Heart left ventricle (tissue), 16 donors: ENCODE results near the gene RNH1. TPM values are rescaled to one million over a fixed set of nuclear protein-coding genes. Genes with fewer than 3 reads are reported as not detected.

Experiments
- ATAC-seq, 4 donors: fragments of 200-7000 bp; cut with Tn5 transposase; one replicate each; pipeline ENCODE4 v1.9.1; 2020 to 2022; ENCODE audit warnings: moderate library complexity in 4 of 4, mild to moderate bottlenecking in 3 of 4, moderate number of reproducible peaks in 1 of 4
- DNase-seq, 5 donors: peaks; one replicate each; pipeline ENCODE4 v3.0.0-alpha.2; 2020
- H3K27ac ChIP-seq, 12 donors: fragments of 200-600 bp; sonication (generic) in 4 of 12; one replicate each; pipeline versions ENCODE4 v1.5.0 to v1.8.0; 2016 to 2022; ENCODE audit warnings: mild to moderate bottlenecking in 2 of 12
- H3K27me3 ChIP-seq, 9 donors: fragments of 200-600 bp; sonication (generic) in 2 of 9; one replicate each; pipeline versions ENCODE4 v1.5.1 to v1.8.0; 2016 to 2022; ENCODE audit warnings: mild to moderate bottlenecking in 3 of 9
- H3K36me3 ChIP-seq, 9 donors: fragments of 200-600 bp; sonication (generic) in 2 of 9; one replicate each; pipeline versions ENCODE4 v1.5.0 to v1.8.0; 2018 to 2022; ENCODE audit warnings: mild to moderate bottlenecking in 2 of 9
- H3K4me1 ChIP-seq, 12 donors: fragments of 200-600 bp; sonication (generic) in 4 of 12; one replicate each; pipeline versions ENCODE4 v1.5.0 to v1.8.0; 2016 to 2022; ENCODE audit warnings: mild to moderate bottlenecking in 3 of 12
- H3K4me3 ChIP-seq, 12 donors: fragments of 200-600 bp; sonication (generic) in 4 of 12; one replicate each; pipeline versions ENCODE4 v1.5.0 to v1.8.0; 2017 to 2022; ENCODE audit warnings: mild to moderate bottlenecking in 9 of 12, moderate library complexity in 4 of 12
- H3K9me3 ChIP-seq, 12 donors: fragments of 200-600 bp; sonication (generic) in 4 of 12; one replicate each; pipeline versions ENCODE4 v1.5.0 to v1.8.0; 2016 to 2022; ENCODE audit warnings: mild to moderate bottlenecking in 1 of 12
- POLR2A ChIP-seq, 2 donors: fragments of 450-650 bp; IDR thresholded peaks; one replicate each; pipeline ENCODE4 v1.6.1; 2017; ENCODE audit warnings: antibody characterized with exemption in 2 of 2, mild to moderate bottlenecking in 2 of 2, moderate library complexity in 2 of 2
- WGBS, 4 donors: extraction: QIAGEN DNeasy Blood & Tissue Kit in 2 of 4; methylation state at CpG; one replicate each; pipeline versions ENCODE4 v1.1.5 to v1.1.7; 2013 to 2018; 5-methylcytosine and 5-hydroxymethylcytosine counted together
- intact Hi-C, 10 donors: fragments of 100-400 bp; cut with DNase I; formaldehyde crosslinking; loops; one replicate each; pipeline versions ENCODE4 v1.11.1 to v1.14.2; 2022
- polyA plus RNA-seq, 2 donors: library from polyadenylated mRNA; stranded (reverse); fragments of 200-250 nt; gene quantifications; one replicate each; pipeline ENCODE4 v1.2.3, GENCODE V29; 2013
- total RNA-seq, 9 donors: library from RNA; depleted of rRNA in 2 of 9; stranded (reverse); fragments of >200 nt in 2 of 9; fragmentation: NEBNext Ultra II Directional in 3 of 9; extraction: Animal tissue kit (Norgen Biotek cat#: 25700) in 3 of 9; gene quantifications; one replicate each; pipeline versions ENCODE4 v1.1.0 to v1.2.4, GENCODE V29; 2016 to 2023
- TF ChIP-seq, protein P1 (sequence below), 12 donors: fragments of 200-600 bp; sonication (generic) in 4 of 12; IDR thresholded peaks; one replicate each; pipeline versions ENCODE4 v1.5.0 to v1.8.0; 2018 to 2022; ENCODE audit warnings: antibody characterized with exemption in 12 of 12, mild to moderate bottlenecking in 5 of 12
- donor health status: ischemic (EF 13 %, LVEDD 7.1; RV severe dilation, severe dysfunction).
- donor health status: healthy with polysubstance abuse.
- donor health status: DM: no; HTN: yes; CAD: no.
- donor health status: DM: no; HTN: no; CAD: no.
- donor health status: ischemic (EF 25% LVEDD 6.9; RV normal size, moderate dysfunction).
- donor health status: ischemic (EF 25% LVEDD 5.7; RV mildly dilated, moderate dysfunction).
- donor health status: healthy.
- donor health status: DM: yes; HTN: yes; CAD: no.
- donor health status: ischemic (EF 35%, LVEDD 5.7; RV mildly dilated, moderate dysfunction).
- donor health status: nonischemic (EF 11% LVEDD 7.7; RV severe dilation, severe dysfunction).
- donor health status: DM: yes; HTN: yes; CAD: no.
- donor health status: PGD.
- donor health status: ischemic (EF 29% LVEDD 5.4; RV normal size, mild dysfunction).
- donor health status: nonischemic (EF 23%, LVEDD 6.1; RV moderate dilation, normal function).

Gene RNH1
- total and polyA plus RNA-seq, 11 donors: 58.2 to 247 (median 158) TPM

DNA sequence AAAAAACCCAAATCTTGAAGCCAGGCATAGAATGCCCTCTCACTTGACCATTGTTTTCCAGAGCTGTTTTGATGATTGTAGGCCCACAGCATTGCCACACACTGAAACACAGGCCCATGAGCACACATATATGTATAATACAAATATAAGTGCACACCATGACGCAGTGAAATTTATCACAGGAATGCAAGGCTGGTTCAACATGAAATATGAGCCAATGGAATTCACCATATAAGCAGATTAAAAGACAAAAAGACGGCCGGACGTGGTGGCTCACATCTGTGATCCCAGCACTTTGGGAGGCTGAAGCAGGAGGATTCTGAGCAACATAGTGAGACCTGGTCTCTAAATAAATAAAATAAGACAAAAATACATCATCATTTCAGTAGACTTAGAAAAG is 9.4 kb upstream of the RNH1 start:
- WGBS, 4 donors: 95 to 98% (median 96%) methylated on average over 4 of the region's 4 CpGs
- intact Hi-C loops: loop anchor here in 3 of 10 donors (5.0 to 10.0 kb wide), 3 partner anchors 109 to 312 kb away; partner anchors contain the start of genes BET1L (in 1 of the 3) and RIC8A (in 1 of the 3)

DNA sequence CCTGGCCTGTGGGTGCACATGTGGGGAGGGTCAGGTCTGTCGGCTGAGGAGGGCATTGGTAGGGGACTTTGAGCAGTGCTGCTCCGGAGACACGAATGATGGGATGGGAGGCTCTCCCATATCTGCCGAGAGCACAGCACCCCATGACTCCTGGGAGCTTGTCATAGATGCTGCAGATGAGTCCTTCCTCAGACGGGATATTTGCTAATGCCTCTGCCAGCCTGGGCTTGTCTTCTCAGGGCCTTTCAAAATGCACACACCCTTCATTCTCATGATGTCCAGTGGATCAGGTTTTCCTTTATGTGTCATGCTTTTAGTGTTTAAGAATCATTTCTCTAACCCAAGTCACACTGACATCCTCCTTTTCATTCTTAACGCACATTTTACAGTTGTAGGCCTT is 8.1 kb upstream of the RNH1 start:
- H3K36me3 ChIP-seq: peaks cover 0 to 33% (median 20%) of the 10 kb centered on the region in 9 donors

More for the DNA sequence above, 9.4 kb upstream of the RNH1 start:
- no peak for DNase-seq
- ATAC-seq: no peak
- Histone ChIP-seq H3K4me3 (no peak overlapping the region), H3K9me3 (peaks cover 0 to 14% (median 0%) of the 10 kb centered on the region in 12 donors), H3K27ac (no peak overlapping the region), H3K4me1 (peaks cover 0 to 10% (median 4%) of the 10 kb centered on the region in 12 donors), H3K36me3 (peaks cover 0 to 24% (median 16%) of the 10 kb centered on the region in 9 donors), H3K27me3 (no peaks in the 10 kb centered on the region)
- no peak for TF ChIP-seq POLR2A (IDR thresholded peaks at IDR 0.05)
- TF ChIP-seq, protein P1, sequence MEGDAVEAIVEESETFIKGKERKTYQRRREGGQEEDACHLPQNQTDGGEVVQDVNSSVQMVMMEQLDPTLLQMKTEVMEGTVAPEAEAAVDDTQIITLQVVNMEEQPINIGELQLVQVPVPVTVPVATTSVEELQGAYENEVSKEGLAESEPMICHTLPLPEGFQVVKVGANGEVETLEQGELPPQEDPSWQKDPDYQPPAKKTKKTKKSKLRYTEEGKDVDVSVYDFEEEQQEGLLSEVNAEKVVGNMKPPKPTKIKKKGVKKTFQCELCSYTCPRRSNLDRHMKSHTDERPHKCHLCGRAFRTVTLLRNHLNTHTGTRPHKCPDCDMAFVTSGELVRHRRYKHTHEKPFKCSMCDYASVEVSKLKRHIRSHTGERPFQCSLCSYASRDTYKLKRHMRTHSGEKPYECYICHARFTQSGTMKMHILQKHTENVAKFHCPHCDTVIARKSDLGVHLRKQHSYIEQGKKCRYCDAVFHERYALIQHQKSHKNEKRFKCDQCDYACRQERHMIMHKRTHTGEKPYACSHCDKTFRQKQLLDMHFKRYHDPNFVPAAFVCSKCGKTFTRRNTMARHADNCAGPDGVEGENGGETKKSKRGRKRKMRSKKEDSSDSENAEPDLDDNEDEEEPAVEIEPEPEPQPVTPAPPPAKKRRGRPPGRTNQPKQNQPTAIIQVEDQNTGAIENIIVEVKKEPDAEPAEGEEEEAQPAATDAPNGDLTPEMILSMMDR (IDR thresholded peaks at IDR 0.05): no peak

DNA sequence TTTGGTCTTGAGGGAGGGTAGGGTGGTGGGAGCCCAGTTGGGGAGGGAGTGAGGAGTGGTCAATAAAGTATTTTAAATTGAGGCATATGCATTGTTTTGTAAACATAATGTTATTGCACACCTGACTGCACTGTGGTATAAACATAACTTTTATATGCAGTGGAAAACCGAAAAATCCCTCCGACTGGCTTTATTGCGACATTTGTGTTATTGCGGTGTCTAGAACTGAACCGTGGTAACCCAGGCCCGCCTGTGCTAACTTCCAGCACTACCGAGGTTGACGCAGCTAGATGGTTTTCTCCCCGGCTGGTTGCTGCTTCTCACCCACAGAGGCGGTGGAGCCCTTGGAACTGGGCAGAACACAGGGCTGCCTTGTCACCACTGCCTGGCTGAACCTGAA is 7.6 kb upstream of the RNH1 start:
- TF ChIP-seq, protein P1 (IDR thresholded peaks at IDR 0.05): no peak
- no peak for TF ChIP-seq POLR2A (IDR thresholded peaks at IDR 0.05)
- intact Hi-C loops: loop anchor here in 3 of 10 donors (5.0 to 10.0 kb wide), 3 partner anchors 107 to 310 kb away; partner anchors contain the start of genes BET1L (in 1 of the 3) and RIC8A (in 1 of the 3)
- DNase-seq (peak in 1 of 5 donors; percentile 13), ATAC-seq (no peak)
- Histone ChIP-seq H3K27me3 (no peaks in the 10 kb centered on the region), H3K4me3 (no peak overlapping the region), H3K4me1 (peaks cover 0 to 10% (median 4%) of the 10 kb centered on the region in 12 donors), H3K36me3 (peaks cover 0 to 38% (median 26%) of the 10 kb centered on the region in 9 donors), H3K27ac (no peak overlapping the region), H3K9me3 (peaks cover 0 to 14% (median 0%) of the 10 kb centered on the region in 12 donors)
- 92 to 96% (median 94%) methylated on average over 10 of the region's 10 CpGs for WGBS, 4 donors

More for the DNA sequence above, 8.1 kb upstream of the RNH1 start:
- ATAC-seq (no peak), DNase-seq (peak in 1 of 5 donors; percentile 40)
- H3K4me3 ChIP-seq: no peak overlapping the region
- TF ChIP-seq, protein P1 (IDR thresholded peaks at IDR 0.05): no peak
- TF ChIP-seq POLR2A (IDR thresholded peaks at IDR 0.05): no peak
- intact Hi-C loops: loop anchor here in 3 of 10 donors (5.0 to 10.0 kb wide), 3 partner anchors 108 to 310 kb away; partner anchors contain the start of genes BET1L (in 1 of the 3) and RIC8A (in 1 of the 3)
- 87 to 98% (median 94%) methylated on average over 6 of the region's 6 CpGs for WGBS, 4 donors
- H3K9me3 ChIP-seq: peaks cover 0 to 14% (median 0%) of the 10 kb centered on the region in 12 donors
- H3K27me3 ChIP-seq: no peaks in the 10 kb centered on the region
- peaks cover 0 to 10% (median 4%) of the 10 kb centered on the region in 12 donors for H3K4me1 ChIP-seq
- H3K27ac ChIP-seq: no peak overlapping the region

DNA sequence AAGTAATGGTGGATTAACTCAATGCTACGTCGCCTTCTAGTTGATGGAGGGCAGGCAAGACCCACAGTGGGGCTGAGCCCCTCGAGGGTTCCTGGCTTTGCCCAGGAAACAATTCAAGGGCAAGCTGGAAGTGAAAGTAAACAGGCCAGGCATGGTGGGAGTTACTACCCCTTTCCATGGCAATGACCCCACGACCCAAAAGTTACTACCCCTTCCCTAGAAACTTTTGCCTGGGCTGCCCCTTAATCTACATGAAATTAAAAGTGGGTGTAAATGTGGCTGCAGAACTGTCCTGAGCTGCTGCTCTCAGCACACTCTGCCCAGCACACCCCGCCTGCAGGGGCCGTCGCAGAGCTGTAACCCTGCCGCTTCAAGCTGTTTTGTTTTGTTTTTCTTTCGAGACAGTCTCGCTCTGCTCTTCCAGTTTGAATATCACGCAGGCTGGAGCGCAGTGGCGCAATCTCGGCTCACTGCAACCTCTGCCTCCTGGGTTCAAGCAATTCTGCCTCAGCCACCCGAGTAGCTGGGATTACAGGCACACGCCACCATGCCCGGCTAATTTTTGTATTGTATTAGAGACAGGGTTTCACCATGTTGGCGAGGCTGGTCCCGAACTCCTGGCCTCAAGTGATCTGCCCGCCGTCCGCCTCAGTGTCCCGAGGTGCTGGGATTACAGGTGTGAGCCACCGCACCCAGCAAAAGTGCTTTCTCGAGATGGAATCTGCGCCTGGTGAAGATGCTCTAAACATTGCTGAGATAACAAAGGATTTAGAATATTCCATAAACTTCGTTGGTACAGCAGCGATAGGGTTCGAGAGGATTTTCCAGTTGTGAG is 5.9 kb upstream of the RNH1 start:
- peaks cover 0 to 46% (median 36%) of the 10 kb centered on the region in 9 donors for H3K36me3 ChIP-seq

More for the DNA sequence above, 5.9 kb upstream of the RNH1 start:
- intact Hi-C loops: loop anchor here in 2 of 10 donors (10.0 kb wide), 2 partner anchors 108 to 308 kb away; partner anchors contain the start of genes BET1L (in 1 of the 2) and RIC8A (in 1 of the 2)
- no peak overlapping the region for H3K4me3 ChIP-seq
- H3K4me1 ChIP-seq: peaks cover 0 to 2% (median under 1%) of the 10 kb centered on the region in 12 donors
- H3K27me3 ChIP-seq: no peaks in the 10 kb centered on the region
- peak in 1 of 5 donors; percentile 13 for DNase-seq
- WGBS, 4 donors: 89 to 95% (median 93%) methylated on average over 24 to 29 of the region's 29 CpGs
- ATAC-seq: no peak
- H3K27ac ChIP-seq: no peak overlapping the region
- peaks cover 0 to 14% (median 0%) of the 10 kb centered on the region in 12 donors for H3K9me3 ChIP-seq
- TF ChIP-seq, protein P1 (IDR thresholded peaks at IDR 0.05): no peak
- no peak for TF ChIP-seq POLR2A (IDR thresholded peaks at IDR 0.05)
